HL-60/S4 treated with phorbol 12-myristate 13-acetate at 8.2 ng/mL for 4 days and 3 days (cell line): ENCODE measurements around the gene BLVRA.
"Not testable (repeated sequence)": the region's sequence is repeated elsewhere in the genome, so short reads cannot be mapped to it uniquely, and the experiment has no call there.

Source experiments
- in situ Hi-C: fragments of 300-500 bp; cut with MboI; formaldehyde crosslinking; loops from 2 replicates; pipeline ENCODE4 v1.15.0; 2022; ENCODE audit warnings: low sequenced_read_pairs

Gene BLVRA

DNA sequence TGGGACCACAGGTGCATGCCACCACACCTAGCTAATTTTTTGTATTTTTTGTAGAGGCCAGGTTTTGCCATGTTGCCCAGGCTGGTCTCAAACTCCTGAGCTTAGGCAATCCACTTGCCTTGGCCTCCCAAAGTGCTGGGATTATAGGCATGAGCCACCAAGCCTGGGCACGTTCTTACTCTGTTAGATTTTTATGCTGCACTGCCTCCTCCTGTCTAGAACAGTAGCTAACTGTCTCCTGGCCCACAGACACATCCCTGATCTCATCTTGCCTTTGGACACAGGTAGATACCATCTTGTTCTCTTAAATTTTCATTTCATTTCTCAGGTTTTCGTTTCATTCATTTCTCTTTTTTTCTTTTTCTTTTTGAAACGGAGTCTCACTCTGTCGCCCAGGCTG is 41.1 kb downstream of the BLVRA start:
- in situ Hi-C loops = no loop called here

DNA sequence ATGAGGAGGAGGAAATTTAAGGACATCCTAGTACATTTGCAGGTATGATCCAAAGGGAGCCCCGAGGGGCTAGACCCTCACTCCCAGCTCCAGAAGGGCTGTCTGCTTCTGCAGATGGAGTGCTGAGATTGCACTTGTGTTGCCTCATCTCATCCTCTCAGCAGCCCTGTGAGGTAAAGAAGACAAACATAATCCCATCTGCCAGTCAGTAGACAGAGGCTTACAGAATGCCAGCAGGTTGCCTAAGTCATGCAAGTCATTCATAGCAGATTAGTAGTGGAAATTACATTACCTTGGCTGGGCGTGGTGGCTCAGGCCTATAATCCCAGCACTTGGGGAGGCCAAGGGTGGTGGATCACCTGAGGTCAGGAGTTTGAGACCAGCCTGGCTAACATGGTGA is 45.4 kb downstream of the BLVRA start:
- in situ Hi-C loops = no loop called here

DNA sequence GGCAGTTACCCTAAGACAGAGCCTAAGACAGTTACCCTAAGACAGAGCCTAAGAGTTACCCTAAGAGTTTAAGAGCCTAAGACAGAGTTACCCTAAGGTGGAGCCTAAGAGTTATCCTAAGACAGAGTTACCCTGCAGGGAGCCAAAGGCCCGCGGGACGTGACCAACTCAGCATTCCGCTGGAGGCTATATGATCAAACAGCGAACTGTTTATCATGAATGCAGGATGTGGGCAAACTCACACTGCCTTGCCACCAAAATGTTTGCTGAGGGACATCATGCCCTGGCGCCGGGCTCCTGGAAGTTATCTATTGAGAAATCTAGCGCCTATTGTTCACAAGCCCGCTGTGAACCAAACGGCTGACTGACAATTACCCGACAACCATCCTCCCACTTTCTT is 49.9 kb downstream of the BLVRA start:
- in situ Hi-C loops = no loop called here

DNA sequence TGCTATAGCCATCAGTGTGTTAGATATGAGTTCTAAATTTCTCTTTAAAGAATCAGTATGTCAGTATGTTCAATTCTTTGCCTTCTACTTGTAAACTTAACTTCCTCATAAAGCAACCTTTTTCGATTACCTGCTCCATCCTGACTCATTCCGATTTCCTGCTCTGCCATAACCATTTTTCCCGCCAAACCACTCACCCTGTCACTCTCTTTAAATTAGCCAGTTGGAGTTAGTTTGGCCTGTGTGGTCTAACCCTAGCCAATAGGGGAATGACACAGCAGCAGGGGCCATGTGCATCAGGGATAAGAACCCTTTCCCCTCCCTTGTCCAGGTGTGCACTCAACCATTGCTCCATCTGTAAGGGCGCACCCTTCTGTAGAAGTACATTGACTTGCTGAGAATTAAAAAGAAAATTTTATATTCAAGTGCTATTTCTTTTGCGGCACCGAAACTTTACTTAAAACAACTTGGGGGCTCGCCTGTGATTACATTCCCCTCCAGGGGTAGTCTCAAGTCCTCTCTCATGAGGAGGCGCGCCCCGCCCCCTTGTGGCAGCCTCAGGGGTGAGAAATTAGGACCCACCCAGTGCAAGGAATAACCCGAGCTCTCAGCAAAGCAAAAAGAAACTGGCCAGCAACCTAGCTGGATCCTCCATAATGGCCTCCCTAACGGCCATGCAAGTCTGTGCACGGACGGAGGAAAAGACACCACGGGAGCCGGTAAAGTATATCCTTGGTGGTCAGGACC is 51.9 kb downstream of the BLVRA start:
- in situ Hi-C loops = not testable (repeated sequence)

DNA sequence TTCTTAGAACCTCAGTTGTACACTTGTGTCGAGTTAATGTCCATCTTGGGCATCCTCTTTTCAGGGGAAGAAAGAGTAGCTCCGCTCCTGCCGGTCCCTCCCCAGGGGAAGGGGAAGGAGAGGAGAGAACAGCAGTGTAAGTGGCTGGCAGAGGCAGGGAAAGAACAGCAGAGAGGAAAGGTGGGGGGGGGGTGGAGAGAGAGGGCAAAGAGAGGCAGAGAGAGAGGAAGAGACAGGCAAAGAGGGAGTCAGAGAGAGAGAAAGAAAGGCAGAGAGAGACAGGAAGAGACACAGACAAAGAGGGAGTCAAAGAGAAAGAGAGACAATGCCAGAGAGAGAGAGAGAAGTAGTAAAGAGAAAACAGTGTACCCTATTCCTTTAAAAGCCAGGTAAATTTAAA is 56.9 kb downstream of the BLVRA start:
- in situ Hi-C loops = no loop called here

DNA sequence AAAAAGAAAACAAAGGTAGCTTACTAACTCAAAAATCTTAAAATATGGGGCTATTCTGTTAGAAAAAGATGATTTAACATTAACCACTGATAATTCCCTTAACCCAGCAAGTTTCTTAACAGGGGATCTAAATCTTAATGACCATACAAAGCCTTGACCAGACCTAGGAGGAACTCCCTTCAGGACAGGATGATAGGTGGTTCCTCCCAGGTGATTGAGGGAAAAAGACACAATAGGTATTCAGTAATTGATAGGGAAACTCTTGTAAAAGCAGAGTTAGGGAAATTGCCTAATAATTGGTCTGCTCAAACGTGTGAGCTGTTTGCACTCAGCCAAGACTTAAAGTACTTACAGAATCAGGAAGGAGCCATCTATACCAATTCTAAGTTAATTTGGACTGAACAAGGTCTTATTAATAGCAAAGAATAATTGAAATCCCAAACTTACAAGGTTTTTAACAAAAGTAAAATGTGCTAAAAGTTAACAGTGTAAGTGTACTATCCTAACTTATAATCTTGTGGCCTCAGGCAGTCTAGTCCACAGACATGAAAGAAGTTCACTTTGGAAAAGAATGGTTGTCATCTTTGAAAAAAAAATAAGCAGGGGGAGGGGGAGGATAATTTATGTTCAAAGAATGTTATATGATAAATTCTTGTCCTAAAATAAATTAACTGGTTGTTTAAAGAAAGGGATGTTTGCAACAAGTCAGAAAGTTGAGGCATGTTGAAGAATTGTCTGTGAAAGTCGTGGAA is 57.7 kb downstream of the BLVRA start:
- in situ Hi-C loops = not testable (repeated sequence)

DNA sequence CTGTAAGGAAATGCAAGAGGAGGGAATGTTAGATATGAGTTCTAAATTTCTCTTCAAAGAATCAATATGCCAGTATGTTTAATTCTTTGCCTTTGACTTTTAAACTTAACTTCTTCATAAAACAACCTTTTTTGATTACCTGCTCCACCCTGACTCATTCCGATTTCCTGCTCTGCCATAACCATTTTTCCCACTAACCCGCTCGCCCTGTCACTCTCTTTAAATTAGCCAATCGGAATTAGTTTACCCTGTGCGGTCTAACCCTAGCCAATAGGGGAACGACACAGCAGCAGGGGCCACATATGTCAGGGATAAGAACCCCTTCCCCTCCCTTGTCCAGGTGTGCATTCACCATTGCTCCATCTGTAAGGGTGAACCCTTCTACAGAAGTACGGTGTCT is 64.9 kb downstream of the BLVRA start:
- in situ Hi-C loops = not testable (repeated sequence)

DNA sequence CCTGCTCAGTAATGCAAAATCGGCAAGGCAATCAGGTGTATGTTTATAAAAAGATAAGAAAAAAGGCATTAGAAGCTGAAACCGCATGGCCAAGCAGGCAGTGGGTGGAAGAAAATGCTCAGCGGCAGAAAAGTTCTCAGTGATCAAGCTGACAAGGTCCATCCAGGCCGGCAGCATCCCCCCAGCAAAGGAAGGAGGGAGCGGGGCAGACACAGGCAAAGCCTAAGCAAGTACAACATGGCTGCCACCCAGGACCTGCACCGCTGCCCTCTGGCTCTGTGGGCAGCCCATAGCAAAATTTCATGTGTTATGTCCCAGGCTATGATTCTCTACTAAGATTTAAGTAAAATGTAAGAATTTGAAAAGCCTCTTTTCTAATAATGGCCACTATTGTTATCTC is 65.5 kb downstream of the BLVRA start:
- in situ Hi-C loops = no loop called here

DNA sequence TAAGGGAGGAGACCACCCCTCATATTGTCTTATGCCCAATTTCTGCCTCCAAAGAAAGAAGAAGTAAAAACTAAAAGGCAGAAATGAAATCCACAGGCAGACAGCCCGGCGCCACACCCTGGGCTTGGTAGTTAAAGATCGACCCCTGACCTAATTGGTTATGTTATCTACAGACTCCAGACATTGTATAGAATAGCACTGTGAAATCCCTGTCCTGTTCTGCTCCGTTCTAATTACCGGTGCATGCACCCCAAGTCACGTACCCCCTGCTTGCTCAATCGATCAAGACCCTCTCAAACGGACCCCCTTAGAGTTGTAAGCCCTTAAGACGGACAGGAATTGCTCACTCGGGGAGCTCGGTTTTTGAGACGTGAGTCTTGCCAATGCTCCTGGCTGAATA is 66.0 kb downstream of the BLVRA start:
- in situ Hi-C loops = not testable (repeated sequence)

DNA sequence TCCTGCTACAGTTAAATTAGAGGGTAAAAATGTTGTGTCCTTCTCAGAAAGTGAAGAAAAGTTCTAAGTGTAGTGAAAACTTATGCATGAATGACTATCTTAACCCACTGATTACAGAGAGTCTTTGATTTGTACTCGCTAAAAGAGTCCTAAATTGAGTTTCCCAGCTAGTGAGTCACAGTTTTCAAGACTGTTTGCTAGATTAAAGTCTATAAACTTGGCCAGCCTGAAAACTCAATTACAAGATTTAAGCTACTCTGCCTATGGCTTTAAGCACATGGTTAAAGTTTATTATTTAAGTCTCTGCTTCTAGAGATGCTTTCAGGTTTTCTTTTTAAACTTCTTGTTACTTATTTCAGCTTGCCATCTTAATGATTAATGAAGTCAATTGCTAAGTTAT is 66.5 kb downstream of the BLVRA start:
- in situ Hi-C loops = no loop called here

DNA sequence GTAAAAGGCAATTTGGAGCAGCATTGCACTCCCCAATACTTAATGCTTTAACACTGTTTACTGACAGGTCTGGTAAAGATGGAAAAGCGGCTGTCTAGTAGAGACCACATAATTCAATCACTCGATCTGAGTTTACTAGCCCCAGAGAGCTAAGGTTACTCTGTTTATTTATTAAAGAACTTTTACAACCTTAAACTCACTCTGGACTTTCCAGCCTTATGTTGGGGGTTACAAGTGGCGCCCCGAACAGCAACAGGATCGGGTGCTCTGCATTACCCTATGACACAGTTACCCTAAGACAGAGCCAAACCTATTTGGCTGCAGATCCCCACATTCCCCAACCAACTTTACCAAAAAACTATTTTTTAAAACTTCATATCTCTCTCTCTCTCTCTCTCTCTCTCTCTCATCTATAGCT is 66.9 kb downstream of the BLVRA start:
- in situ Hi-C loops = no loop called here

DNA sequence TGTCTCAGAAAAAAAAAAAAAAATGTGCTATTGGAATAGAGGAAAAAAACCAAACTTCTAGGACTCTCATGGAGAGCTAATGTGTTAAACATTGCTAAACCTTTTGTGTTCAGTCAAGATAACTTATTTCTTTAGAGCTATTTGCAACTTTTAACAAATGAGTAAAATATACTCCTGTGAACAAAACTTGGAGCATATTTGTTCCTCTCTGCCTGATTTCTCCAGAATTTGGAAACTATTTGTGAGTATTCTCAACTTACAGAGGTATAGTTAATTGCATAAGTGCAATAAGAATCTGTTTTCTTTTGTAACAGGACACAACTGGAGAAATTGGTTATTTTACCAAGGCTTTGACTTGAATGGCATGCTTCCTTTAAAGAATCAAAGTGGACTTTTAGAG is 72.4 kb downstream of the BLVRA start:
- in situ Hi-C loops = not testable (repeated sequence)

DNA sequence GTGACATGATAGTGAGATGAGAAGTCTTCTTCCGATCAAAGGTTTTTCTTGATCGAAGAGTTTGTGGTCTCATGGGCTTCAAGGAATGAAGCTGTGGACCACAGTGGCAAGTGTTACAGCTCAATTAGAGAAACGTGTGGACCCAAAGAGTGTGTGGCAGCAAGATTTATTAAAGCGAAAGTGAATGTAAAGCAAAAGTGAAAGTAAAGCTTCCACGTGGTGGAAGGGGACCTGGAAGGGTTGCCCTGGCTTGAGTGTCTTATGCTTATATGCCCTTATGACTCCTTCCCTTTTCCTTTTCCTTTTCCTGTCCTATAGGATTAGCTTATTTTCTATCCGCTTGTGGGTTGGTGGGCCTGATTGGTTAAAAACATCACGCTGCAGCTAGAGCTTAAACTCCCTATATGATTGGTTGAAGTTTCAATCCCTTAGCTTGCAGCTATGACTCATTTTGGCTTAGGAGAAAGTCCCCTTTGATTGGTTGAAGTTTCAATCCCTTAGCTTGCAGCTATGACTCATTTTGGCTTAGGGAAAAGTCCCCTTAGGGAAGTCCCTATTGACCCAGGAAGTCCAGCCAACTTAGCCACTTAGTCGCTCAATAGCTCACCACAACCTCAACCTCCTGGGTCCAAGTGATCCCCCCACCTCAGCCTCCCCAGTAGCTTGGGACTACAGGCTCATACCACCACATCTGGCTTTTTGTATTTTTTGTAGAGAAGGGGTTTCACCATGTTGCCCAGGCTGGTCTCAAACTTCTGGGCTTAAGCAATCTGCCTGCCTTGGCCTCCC is 76.2 kb downstream of the BLVRA start:
- in situ Hi-C loops = no loop called here

DNA sequence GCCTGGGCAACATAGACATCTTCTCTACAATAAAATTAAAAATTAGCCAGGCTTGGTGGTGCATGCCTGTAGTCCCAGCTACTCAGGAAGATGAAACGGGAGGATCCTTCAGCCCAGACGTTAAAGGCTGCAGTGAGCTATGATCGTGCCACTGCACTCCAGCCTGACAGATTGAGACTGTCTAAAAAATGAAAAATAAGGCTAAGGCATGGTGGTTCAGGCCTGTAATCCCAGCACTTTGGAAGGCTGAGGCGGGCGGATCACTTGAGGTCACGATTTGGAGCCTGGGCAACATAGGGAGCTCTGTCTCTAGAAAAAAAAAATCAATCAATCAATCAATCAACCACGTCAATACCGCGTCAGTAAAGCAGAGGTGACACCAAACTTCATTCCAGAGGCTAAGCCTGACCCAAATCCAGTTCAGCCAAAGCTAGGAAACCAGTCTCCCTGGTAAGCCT is 79.8 kb downstream of the BLVRA start:
- in situ Hi-C loops = no loop called here

DNA sequence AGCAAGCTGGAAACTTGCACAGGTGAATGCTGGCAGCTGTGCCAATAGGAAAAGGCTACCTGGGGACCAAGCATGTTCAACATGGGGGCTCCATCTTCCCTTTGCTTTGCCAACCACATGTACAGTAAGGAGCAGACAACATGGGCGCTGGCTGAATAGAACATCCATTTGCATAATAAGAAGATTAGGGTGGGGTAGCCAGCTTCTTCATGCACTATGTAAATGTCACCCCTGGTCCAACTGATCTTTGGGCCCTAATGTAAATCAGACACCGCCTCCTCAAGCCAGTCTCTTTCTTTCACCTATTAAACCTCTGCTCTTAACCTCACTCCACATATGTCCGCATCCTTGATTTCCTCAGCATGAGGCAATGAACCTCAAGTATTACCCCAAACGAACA is 84.8 kb downstream of the BLVRA start:
- in situ Hi-C loops = no loop called here

DNA sequence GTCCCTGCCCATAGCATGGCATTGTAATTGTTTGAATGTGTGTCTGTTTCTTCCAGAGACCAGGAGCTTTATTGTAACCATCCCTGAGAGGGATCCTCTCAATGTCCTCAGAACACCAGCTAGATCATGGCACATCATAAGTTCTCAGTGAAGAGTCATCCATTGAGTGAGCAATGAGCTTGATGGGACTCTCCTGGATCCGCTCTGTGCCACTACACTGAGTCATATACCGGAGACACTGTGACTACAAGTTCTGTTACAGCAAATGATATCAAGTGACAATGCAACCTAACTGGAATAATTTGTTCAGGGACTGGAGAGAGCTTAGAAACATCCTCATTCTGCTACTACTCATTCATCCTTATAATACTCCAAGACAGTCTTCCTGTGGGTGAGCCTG is 85.8 kb downstream of the BLVRA start:
- in situ Hi-C loops = no loop called here

DNA sequence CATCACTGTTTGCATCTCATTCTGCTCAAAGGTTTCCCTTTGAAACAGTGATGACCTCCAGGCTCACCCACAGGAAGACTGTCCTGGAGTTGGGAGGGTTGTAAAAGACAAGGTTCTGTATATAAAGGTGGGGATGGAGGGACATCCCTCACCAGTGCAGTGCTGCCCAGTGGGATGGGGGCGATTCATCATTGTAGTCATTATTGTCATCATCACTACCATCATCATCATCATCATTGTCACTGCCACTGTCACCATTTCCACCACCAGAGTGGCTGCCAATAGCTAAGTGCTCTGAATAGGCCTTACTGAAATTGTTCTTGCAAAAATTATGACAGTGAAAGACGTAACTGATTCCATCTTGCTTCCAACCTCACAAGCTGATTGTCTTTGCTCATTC is 86.2 kb downstream of the BLVRA start:
- in situ Hi-C loops = no loop called here

DNA sequence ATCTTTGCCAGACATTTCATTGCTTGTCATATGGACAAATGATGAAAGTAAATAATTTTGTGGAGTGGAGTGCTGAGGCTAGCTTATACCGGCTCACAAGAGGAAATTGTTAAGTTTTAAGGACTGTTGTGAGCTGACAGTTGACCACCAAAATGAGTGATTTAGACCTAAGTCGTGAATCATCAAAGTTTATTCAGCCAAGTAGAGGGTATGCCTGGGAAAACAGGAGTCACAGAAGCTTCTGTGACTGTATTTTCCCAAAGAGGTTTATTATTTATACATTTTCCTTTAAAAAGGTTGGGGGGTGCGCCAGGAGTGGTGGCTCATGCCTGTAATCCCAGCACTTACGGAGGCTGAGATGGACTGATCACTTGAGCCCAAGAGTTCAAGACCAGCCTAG is 89.0 kb downstream of the BLVRA start:
- in situ Hi-C loops = no loop called here

DNA sequence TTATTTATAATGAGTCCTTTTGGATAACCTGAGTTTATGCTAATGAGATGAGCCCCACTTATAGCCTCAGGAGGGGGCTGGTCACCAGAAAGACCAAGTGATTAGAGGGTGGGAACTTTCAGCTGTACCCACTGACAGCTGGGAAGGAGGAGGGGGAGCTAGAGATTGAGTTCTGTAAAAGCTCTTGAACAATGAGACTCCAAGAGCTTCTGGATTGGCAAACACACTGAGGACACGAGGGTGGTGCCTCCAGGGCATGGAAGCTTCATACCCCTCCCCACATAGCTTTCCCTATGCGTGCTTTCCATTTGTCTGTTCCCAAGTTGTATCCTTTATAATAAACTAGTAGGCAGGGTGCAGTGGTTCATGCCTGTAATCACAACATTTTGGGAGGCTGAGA is 90.6 kb downstream of the BLVRA start:
- in situ Hi-C loops = no loop called here

DNA sequence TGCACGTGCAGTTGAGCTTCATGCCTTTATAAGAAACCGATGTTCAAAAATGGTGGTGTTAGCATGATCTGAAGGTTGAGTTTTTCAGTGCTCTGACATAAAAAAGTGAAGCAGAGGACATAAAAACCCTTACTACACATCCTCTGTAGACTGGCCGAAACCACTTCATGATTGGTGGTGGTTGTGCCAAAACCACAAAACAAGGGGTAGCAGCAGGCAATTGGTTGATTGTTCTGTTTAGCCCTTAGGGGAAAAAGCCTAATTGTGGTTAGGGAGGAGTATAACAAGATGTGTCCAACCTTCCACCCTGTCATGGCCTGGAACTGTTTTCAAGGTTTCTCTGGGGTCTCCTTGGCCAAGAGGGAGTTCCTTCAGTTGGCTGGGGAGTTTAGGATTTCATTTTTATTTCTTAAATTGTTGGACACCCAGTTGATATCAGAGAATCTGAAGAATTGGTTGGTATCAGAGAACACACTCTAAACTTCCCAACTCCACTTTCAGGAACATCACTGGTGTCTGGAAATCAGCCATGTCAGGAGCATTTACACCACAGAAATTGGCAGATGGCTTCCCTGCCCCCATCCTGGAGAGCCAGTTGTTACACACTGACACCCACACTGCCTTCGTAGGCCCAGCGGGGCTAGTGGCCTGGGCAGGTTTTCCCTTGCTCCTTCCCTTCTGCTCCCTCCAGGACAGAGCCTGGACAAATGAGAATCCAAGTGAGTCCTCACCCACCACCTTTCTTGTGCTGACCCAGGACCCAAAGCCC is 92.1 kb downstream of the BLVRA start:
- in situ Hi-C loops = no loop called here

DNA sequence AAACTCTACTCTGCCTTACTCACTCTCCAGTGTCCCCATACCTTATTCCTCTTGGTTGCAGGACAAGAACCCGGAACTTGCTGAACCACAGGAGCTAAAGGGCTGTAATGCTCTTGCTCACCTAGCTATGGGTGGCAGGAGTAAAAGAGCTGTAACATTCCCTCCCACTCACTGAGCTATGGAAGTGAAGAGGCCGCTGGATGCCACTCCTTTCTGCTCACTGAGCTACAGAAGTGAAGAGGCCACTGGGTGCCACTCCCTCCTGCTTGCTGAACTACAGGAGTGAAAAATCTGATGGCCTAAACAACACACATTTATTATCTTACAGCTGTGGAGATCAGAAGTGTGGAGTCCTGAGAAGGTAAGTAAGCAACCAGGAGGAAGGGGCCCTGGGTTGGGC is 93.3 kb downstream of the BLVRA start:
- in situ Hi-C loops = no loop called here
